ENCODE data around the gene IL18.
A peak's percentile ranks its signal among the peaks of the same experiment; 100 is the strongest.
"Not testable (repeated sequence)": the region's sequence is repeated elsewhere in the genome, so short reads cannot be mapped to it uniquely, and the experiment has no call there.

The IL18 gene

DNA sequence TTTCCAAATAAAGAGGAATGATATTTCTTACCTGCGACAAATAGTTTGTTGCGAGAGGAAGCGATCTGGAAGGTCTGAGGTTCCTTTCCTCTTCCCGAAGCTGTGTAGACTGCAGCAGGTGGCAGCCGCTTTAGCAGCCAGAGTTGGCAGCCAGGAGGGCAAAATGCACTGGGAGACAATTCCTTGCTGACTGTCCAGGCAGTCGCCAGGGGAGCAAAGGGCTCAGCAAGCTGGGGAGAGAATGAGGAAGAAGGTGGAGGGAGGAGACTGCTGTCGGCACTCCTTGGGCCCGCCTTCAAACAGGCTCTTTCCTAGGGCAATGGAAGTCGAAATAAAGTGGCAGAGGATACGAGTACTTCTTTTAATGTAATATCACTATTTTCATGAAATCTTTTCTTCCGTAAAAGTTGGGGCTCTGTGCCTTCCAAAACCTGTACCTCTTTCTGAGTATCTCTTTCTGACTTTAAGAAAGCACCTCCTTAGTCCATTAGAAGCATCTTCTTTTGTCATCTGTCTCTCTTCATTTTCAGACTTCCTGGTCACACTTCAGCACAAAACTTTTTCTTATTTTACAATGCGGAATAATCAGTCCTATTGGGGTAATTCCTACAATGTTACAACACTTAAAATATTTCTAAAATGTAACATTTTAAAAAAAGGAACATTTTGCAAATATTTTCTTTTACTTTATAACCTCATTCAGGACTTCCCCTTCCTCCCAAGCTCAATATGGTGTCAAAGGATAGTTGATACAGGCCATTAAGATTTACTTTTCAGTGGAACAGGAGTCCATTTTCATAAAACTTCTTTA, at the start of gene IL18:
Gene IL18 (minus strand): TSS at position 220 of the 811 bp plus-strand sequence. CDS start 9,041 bp downstream, outside the sequence.
- DNase-seq (ENCODE audit: low spot score), result peak; percentile 48

- DNase-seq (ENCODE audit: low spot score), result no peak
Observed at GRCh38 chr11:112212710-112213109, 48.8 kb upstream of the IL18 start.

DNA sequence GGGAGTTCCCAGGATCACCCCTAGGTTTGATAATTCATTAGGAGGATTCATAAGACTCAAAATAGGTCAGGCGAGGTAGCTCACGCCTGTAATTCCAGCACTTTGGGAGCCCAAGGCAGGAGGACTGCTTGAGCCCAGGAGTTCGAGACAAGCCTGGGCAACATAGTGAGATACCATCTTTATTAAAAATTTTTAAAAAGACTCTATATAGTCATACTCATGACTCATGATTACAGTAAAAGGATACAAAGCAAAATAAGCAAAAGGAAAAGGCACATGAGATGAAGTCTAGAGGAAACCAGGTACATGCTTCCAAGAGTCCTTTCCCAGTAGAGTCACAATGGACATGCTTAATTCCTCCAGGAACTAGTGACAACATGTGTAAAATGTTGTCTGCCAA, 48.4 kb upstream of the IL18 start:
- DNase-seq (ENCODE audit: low spot score), result no peak

- no peak for DNase-seq (ENCODE audit: low spot score)
Observed at GRCh38 chr11:112211536-112211935, 47.6 kb upstream of the IL18 start.

DNA sequence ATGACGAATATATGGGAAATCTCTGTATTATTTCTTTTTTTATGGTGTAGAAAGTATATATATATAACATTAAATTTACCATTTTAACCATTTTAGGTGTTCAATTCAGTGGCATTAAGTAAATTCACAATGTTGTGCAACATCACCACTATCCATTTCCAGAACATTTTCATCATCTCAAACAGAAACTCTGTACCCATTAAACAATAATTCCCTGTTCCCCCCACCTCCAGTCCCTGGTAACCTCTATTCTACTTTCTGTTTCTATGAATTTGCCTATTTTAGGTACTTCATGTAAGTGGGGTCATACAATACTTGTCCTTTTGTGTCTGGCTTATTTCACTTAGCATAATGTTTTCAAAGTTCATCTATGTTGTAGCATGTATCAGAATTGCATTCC, 47.0 kb upstream of the IL18 start:
- no peak for DNase-seq (ENCODE audit: low spot score)

DNA sequence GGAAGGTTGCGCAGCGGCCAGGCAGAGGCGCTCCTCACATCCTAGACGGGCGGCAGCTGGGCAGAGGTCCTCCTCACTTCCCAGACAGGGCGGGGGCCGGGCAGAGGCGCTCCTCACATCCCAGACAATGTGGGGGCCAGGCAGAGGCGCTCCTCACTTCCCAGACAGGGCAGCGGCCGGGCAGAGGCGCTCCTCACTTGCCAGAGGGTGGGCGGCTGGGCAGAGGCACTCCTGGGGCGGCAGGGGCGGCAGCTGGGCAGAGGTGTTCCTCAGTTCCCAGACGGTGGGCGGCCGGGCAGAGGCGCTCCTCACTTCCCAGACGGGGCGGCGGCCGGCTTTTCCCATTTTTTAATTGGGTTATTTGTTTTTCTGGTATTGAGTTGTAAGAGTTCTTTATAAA, 42.2 kb upstream of the IL18 start:
- no peak for DNase-seq (ENCODE audit: low spot score)

DNA sequence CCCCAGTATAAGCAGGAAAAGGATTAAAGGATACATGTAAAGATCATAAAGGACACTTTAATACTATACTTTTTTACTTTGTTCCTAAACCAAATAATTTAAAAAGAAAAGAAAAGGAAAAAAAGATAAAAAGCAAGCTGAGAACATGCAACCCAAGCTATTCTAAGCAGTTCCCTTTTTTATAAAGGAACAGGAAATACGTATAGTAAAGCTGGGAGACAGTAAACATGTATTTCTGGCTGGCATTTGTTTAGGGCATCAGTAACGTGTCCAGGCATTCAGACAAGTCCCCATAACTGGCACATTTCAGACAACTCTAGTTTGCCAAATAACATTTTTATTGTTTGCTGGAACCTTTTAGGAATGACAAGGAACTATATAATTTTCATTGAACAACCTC, 36.4 kb upstream of the IL18 start:
- DNase-seq (ENCODE audit: low spot score), result no peak

DNA sequence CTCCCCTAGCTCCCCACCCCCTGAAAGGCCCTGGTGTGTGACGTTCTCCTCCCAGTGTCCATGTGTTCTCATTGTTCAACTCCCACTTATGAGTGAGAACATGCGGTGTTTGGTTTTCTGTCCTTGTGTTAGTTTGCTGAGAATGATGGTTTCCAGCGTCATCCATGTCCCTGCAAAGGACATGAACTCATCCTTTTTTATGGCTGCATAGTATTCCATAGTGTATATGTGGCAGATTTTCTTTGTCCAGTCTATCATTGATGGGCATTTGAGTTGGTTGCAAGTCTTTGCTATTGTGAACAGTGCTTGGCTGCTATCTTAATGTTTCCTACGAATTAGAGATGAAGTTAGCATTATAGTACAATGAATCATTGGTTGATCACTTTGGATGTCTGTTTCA, 35.2 kb upstream of the IL18 start:
- not testable (repeated sequence) for DNase-seq (ENCODE audit: low spot score)

DNA sequence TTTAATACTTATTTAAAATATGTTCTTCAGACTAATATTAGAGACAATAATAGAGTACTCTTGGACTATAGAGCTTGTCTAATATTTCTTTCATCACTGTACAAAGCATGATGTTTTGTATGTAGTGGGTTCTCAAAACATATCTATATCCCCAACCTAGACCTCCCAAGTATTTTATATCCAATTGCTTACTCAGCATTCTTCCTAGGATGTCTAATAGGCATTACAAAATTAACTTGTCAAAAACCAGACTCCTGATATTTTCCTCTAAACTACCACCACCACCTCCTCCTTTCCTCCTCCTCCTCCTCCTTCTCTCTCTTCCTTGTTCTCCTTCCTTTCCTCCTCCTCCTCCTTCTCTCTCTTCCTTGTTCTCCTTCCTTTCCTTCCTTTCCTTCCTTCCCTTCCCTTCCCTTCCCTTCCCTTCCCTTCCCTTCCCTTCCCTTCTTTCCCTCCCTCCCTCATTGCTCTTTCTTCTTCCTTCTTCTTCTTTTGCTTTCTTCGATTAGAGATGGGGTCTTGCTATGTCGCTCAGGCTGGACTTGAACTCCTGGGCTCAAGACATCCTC, 32.7 kb upstream of the IL18 start:
- DNase-seq (ENCODE audit: low spot score), result no peak

DNA sequence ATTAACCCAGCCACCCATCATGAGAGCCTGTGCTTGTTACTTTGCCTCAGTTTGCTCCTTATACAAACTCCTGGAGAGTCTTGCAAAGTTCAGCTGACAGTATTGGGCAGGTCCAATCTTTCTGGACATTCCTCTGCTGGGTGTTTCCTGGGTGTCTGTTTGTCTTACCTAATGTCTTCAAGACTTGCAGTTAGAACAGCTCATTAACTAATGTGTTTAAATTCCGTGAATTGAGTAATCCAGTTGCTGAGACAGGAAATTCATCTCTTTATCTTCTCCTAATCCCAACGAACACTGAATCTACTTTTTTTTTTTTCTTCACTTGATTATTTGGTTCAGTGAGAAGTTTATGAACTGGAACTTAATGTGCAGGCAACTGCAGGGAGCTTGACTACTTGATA, 32.1 kb upstream of the IL18 start:
- no peak for DNase-seq (ENCODE audit: low spot score)

- not testable (repeated sequence) for DNase-seq (ENCODE audit: low spot score)
Observed at GRCh38 chr11:112195113-112195512, 31.2 kb upstream of the IL18 start.

DNA sequence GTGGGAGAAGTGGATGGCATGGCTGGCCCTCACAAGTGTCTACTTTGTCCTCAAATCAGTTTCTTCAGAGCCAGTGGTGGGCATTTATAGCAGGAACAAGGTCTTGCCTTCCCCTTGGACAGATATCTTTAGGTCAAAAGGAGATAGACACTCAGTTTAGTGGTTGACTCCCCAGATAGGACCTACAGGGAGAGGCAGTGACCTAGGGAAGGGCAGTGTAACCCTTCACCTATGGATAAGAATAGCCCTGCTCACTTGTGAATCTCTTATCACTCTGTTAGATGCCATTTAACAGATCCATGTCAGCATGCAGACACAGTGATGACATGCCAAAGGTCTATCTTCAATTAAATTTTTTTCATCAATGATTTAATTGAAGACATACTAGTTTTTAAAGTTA, 22.4 kb upstream of the IL18 start:
- DNase-seq (ENCODE audit: low spot score), result no peak

GRCh38 chr11:112185883-112186282, 22.0 kb upstream of the IL18 start:
- no peak for DNase-seq (ENCODE audit: low spot score)

DNA sequence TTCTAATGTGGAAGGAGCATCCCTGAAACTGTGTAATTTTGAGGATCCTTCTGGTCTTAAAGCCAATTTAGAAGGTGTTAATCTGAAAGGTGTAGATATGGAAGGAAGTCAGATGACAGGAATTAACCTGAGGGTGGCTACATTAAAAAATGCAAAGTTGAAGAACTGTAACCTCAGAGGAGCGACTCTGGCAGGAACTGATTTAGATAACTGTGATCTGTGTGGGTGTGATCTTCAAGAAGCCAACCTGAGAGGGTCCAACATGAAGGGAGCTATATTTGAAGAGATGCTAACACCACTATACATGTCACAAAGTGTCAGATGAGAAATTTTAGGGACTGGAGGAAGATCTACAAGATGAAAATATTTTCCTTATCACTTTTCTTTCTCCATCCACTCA, 19.0 kb upstream of the IL18 start:
- DNase-seq (ENCODE audit: low spot score), result no peak

GRCh38 chr11:112179601-112180000, 15.7 kb upstream of the IL18 start:
- DNase-seq (ENCODE audit: low spot score), result no peak

GRCh38 chr11:112178936-112179335, 15.0 kb upstream of the IL18 start:
- no peak for DNase-seq (ENCODE audit: low spot score)

DNA sequence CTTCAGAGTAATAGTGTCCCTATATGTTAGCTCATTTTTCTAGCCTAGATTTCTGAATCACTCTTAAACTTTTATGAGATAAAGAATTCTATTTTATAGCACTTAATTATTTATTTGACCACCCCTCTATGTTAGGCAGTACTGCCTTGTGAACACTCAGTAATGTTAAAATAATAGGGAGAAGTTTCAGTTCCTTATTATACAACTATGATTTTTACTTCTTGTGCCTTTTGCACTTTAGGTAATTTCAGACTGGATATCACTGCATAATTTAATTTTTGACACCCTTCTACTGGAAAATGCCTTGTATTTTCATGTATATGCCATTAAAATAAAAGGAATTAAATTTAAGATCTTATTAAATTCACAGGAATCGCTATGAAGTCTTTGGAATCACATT, 14.5 kb upstream of the IL18 start:
- no peak for DNase-seq (ENCODE audit: low spot score)

DNA sequence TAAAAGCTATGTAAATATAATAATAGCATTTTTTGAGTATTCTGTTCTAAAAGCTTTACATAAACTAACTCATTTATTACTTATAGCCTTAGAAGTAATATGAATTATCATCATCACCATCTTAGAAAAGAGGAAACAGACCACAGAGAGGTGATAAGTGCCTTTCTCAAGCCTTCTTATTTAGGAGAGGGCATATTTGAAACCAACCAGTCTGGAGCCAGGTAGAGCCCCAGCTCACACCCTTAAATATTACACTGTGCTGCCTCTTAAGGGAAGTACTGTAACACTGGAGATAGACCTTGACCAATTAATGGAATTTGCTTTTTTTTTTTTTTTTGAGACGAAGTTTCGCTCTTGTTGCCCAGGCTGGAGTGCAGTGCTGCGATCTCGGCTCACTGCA, 13.7 kb upstream of the IL18 start:
- DNase-seq (ENCODE audit: low spot score), result no peak

DNA sequence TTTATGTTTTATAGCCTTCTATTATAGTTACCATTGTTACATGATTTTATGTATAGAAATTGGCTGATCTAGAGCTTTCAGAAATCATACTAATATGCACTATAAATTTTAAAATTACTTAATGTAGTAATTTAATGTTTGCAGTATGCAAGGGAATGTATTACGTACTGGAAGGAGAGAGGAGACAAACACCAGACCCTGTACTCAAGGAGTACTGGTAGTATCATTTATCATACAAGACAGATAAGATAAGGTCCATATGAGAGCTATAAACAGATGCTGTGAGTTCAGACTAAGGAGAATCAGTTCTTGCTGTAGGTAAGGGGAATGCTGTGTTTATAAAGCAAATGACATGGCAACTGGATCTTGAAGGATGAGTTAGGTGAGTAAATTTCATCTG, 12.2 kb upstream of the IL18 start:
- no peak for DNase-seq (ENCODE audit: low spot score)

DNA sequence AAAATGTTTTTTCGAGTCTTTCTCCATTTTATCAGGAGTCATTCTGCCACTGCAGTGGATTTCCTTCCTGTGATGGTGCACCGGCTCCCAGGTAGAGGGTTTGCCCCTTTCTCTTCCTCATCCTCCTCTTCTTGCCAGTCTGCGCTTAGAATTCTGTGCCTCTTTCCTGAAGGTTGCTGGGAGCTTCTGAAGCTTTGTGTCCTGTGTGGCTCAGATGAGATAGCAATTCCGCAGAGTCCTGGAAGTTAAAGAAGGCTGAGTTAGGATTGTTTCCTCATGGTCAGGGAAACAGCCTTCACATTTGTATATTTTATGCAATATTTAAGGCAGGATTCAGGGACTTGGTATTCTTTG, 11.7 kb upstream of the IL18 start:
- DNase-seq (ENCODE audit: low spot score), result no peak

GRCh38 chr11:112174789-112175598, 11.1 kb upstream of the IL18 start, which contains the start of gene BCO2:
TSS of gene BCO2 (plus strand) at chr11:112175512. CDS start at chr11:112175602, 90 bp downstream.
- peak; percentile 75 for DNase-seq (ENCODE audit: low spot score)

- no peak for DNase-seq (ENCODE audit: low spot score)
Observed at GRCh38 chr11:112173152-112173551, 9.3 kb upstream of the IL18 start.

- no peak for DNase-seq (ENCODE audit: low spot score)
Observed at GRCh38 chr11:112172362-112172994, 8.6 kb upstream of the IL18 start.

Measured in ecto neural progenitor cell (in vitro differentiated cells).